HCT116 (cell line): ENCODE data around the gene ALOX12B.

ENCODE experiments used
- ATF3 ChIP-seq: IDR thresholded peaks from 2 replicates; pipeline ENCODE4 v1.6.1; 2012
- CTCF ChIP-seq, 3 experiments: fragments of 200-600 bp in 1 of 3; sonication (generic) in 1 of 3; IDR thresholded peaks in 2 of 3; conservative IDR thresholded peaks in 1 of 3; 2 replicates each; pipeline ENCODE4 v1.5.1; 2012 to 2017; ENCODE audit warnings: low read depth in 2 of 3, low read length in 2 of 3, antibody characterized with exemption in 1 of 3, borderline replicate concordance in 1 of 3, control low read depth in 1 of 3, mild to moderate bottlenecking in 1 of 3, mixed read lengths in 1 of 3, mixed run types in 1 of 3, moderate library complexity in 1 of 3; ENCODE audit not compliant: insufficient read depth in 1 of 3
- EZH2 ChIP-seq: fragments of 200-600 bp; sonication (generic); IDR thresholded peaks from 2 replicates; pipeline ENCODE4 v1.6.1; 2017; ENCODE audit warnings: antibody characterized with exemption, mixed run types
- POLR2A ChIP-seq: IDR thresholded peaks from 2 replicates; pipeline ENCODE4 v1.7.0; 2011; ENCODE audit warnings: borderline replicate concordance; ENCODE audit not compliant: insufficient read depth, insufficient read length; ENCODE audit errors: extremely low read depth
- REST ChIP-seq: IDR thresholded peaks from 2 replicates; pipeline ENCODE4 v1.6.1; 2012; ENCODE audit warnings: low read depth

- no peak for TF ChIP-seq EZH2
- no peak for TF ChIP-seq REST
- no peak for TF ChIP-seq POLR2A
- no peak for TF ChIP-seq ATF3
- no peak for TF ChIP-seq CTCF (IDR thresholded peaks at IDR 0.05 in 2 of 3, conservative IDR thresholded peaks at IDR 0.05 in 1 of 3; ENCODE audit: borderline replicate concordance in 1 of 3, insufficient read depth in 1 of 3, low read depth in 2 of 3, low read length in 2 of 3)
These were observed 48.4 kb downstream of the ALOX12B start, which contains the start of gene ALOX15B for GRCh38 chr17:8038954-8039610.
